Stimulated activated CD4-positive, alpha-beta T cell treated with anti-CD3 and anti-CD28 coated beads, Interleukin-1b, Interleukin-23, amount 100 ng/mL, for 4 hours (primary cell): ENCODE data around the gene VTN.

Experiments
- DNase-seq, 2 donors: peaks; one replicate each; pipeline ENCODE4 v3.0.0-alpha.2; 2020; ENCODE audit warnings: low read depth in 2 of 2

VTN gene

GRCh38 chr17:28395968-28396367 is 25.9 kb upstream of the VTN start:
- no peak for DNase-seq

- no peak for DNase-seq
Observed at GRCh38 chr17:28395426-28395825, 25.3 kb upstream of the VTN start.

GRCh38 chr17:28394337-28395116 is 24.4 kb upstream of the VTN start:
- DNase-seq, result no peak

- DNase-seq, result no peak
Observed at GRCh38 chr17:28392491-28392890, 22.4 kb upstream of the VTN start.

GRCh38 chr17:28391401-28391800 is 21.3 kb upstream of the VTN start:
- no peak for DNase-seq

GRCh38 chr17:28390984-28391383 is 20.9 kb upstream of the VTN start:
- DNase-seq, result no peak

GRCh38 chr17:28390563-28390962 is 20.5 kb upstream of the VTN start:
- DNase-seq, result no peak

GRCh38 chr17:28390141-28390540 is 20.0 kb upstream of the VTN start:
- DNase-seq, result no peak

GRCh38 chr17:28388106-28388505 is 18.0 kb upstream of the VTN start:
- no peak for DNase-seq

- DNase-seq, result no peak
Observed at GRCh38 chr17:28386391-28386790, 16.3 kb upstream of the VTN start.

- peak in 1 of 2 donors; percentile 5 for DNase-seq
Observed at GRCh38 chr17:28385406-28385805, 15.3 kb upstream of the VTN start.

GRCh38 chr17:28385037-28385400 is 14.9 kb upstream of the VTN start:
- peak in 1 of 2 donors; percentile 13 for DNase-seq

- peak; percentile 43 to 55 for DNase-seq
Observed at GRCh38 chr17:28384281-28385036, 14.4 kb upstream of the VTN start.

- no peak for DNase-seq
Observed at GRCh38 chr17:28381141-28381825, 11.2 kb upstream of the VTN start.

GRCh38 chr17:28379814-28380801 is 10.0 kb upstream of the VTN start:
- no peak for DNase-seq

- DNase-seq, result no peak
Observed at GRCh38 chr17:28372945-28373274, 2.8 kb upstream of the VTN start.

- DNase-seq, result no peak
Observed at GRCh38 chr17:28372203-28372944, 2.3 kb upstream of the VTN start.

GRCh38 chr17:28371245-28372202 is 1.4 kb upstream of the VTN start, which contains the start of gene SARM1:
Gene SARM1 (plus strand): TSS chr17:28371694. CDS start chr17:28372033, 339 bp downstream.
- DNase-seq, result peak; percentile 70 to 80

- no peak for DNase-seq
Observed at GRCh38 chr17:28370744-28371103, 617 bp upstream of the VTN start.

- no peak for DNase-seq
Observed at GRCh38 chr17:28369684-28370034, 448 bp downstream of the VTN start.
